ENCODE measurements around the gene CAMTA1. TPM values are rescaled to one million over a fixed set of nuclear protein-coding genes. Genes with fewer than 3 reads are reported as not detected.

Gene CAMTA1
- total RNA-seq, 3 donors from 2014 or later, result 73.4 to 114 (median 82.6) TPM

DNA sequence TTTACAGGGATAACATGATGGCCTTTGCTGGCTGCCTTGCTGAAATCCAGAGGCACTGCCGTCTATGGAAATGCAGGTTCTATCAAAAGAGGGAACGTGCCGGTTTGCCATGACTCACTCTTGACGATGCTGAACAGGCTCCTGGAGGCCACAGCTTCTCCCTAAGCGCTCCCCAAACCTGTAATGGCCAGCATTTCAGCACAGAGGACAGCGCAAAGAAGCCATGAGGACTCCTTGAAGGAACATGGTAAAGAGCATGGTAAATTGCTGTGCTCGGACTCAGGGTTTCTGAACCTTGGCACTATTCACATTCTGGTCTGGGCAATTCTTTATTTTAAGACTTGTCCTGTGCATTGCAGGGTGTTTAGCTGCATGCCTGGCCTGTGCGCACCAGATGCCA, 217.5 kb downstream of the CAMTA1 start:
- TF ChIP-seq, protein P1, sequence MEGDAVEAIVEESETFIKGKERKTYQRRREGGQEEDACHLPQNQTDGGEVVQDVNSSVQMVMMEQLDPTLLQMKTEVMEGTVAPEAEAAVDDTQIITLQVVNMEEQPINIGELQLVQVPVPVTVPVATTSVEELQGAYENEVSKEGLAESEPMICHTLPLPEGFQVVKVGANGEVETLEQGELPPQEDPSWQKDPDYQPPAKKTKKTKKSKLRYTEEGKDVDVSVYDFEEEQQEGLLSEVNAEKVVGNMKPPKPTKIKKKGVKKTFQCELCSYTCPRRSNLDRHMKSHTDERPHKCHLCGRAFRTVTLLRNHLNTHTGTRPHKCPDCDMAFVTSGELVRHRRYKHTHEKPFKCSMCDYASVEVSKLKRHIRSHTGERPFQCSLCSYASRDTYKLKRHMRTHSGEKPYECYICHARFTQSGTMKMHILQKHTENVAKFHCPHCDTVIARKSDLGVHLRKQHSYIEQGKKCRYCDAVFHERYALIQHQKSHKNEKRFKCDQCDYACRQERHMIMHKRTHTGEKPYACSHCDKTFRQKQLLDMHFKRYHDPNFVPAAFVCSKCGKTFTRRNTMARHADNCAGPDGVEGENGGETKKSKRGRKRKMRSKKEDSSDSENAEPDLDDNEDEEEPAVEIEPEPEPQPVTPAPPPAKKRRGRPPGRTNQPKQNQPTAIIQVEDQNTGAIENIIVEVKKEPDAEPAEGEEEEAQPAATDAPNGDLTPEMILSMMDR (IDR thresholded peaks at IDR 0.05), result no peak

DNA sequence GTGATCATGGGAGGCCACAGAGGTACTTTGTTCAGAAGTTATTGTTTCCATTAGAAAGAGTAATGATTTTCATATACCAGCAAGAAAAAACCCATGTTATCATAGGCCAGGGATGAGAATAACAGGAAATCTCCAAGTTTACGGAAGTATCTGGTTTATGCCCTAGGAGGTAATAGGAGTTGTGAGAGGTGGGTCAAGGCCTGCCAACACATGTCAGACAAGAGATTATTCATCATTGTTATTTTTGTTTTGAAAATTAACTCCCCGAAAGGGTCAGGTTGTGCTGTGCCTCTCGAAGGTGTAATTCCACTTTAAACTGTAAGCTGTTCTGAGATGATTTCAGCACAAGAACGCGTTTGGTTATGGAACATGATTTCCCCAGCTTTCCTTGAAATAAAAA, 218.4 kb downstream of the CAMTA1 start:
- no peak overlapping the region for H3K4me3 ChIP-seq
- intact Hi-C loops (cut with DNase I, micrococcal nuclease), result no loop called here
- TF ChIP-seq, protein P1 (IDR thresholded peaks at IDR 0.05), result no peak
- ATAC-seq, result no peak
- no peaks in the 10 kb centered on the region for H3K4me1 ChIP-seq (ENCODE audit: low read depth)
- no peaks in the 10 kb centered on the region for H3K9me3 ChIP-seq
- no peak for DNase-seq
- H3K36me3 ChIP-seq (ENCODE audit: low read depth), result no peaks in the 10 kb centered on the region

More for the DNA sequence above, 217.5 kb downstream of the CAMTA1 start:
- Histone ChIP-seq H3K36me3 (ENCODE audit: low read depth) (no peaks in the 10 kb centered on the region), H3K4me3 (no peak overlapping the region), H3K9me3 (no peaks in the 10 kb centered on the region), H3K4me1 (ENCODE audit: low read depth) (no peaks in the 10 kb centered on the region)
- ATAC-seq, result no peak
- no peak for DNase-seq
- intact Hi-C loops (cut with DNase I, micrococcal nuclease), result no loop called here

DNA sequence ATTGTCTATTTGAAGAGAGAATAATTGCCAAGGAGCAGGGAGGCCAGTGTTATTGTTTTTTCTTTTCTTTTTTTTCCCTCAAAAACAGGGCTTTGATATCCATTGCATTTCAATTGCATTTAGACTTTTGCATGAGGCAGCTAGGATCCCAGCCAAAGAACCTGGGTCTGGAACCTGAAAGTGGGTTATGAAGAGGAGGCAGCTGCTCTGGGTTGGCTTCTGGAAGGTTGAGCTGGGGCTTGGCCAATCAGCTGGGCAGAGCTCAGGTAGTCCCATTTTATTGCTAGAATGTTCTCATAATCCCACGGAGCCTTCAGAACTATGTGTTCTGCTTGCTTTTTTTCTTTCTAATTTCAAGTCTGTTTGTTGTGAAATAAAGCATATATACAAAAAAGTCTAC, 218.9 kb downstream of the CAMTA1 start:
- TF ChIP-seq, protein P1 (IDR thresholded peaks at IDR 0.05), result no peak
- DNase-seq, result no peak
- Histone ChIP-seq H3K9me3 (no peaks in the 10 kb centered on the region), H3K4me3 (no peak overlapping the region), H3K36me3 (ENCODE audit: low read depth) (no peaks in the 10 kb centered on the region), H3K4me1 (ENCODE audit: low read depth) (no peaks in the 10 kb centered on the region)
- ATAC-seq, result no peak
- intact Hi-C loops (cut with DNase I, micrococcal nuclease), result no loop called here

DNA sequence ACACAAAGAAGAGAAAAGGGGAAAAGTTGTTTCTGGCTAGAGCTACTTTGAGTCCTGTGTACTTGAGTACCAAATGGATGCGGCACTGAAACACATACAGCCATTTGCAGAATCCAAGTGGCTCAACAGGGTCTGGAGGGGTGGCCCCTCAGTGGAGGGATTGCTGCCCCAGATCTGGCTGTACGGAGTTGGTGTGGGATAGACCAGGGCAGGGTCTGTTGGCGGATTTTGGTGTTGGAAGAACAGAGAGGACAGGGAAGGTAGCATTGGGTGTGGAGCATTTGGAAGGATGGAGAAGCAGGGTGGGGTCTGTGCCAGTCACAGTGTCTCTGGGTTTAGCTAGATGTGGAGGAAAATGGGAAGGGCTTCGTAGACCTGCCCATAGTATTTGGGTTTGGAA, 220.5 kb downstream of the CAMTA1 start:
- DNase-seq, result no peak
- H3K36me3 ChIP-seq (ENCODE audit: low read depth), result no peaks in the 10 kb centered on the region
- no peaks in the 10 kb centered on the region for H3K9me3 ChIP-seq
- ATAC-seq, result no peak
- intact Hi-C loops (cut with DNase I, micrococcal nuclease), result no loop called here
- TF ChIP-seq, protein P1 (IDR thresholded peaks at IDR 0.05), result no peak
- no peaks in the 10 kb centered on the region for H3K4me1 ChIP-seq (ENCODE audit: low read depth)
- no peak overlapping the region for H3K4me3 ChIP-seq

DNA sequence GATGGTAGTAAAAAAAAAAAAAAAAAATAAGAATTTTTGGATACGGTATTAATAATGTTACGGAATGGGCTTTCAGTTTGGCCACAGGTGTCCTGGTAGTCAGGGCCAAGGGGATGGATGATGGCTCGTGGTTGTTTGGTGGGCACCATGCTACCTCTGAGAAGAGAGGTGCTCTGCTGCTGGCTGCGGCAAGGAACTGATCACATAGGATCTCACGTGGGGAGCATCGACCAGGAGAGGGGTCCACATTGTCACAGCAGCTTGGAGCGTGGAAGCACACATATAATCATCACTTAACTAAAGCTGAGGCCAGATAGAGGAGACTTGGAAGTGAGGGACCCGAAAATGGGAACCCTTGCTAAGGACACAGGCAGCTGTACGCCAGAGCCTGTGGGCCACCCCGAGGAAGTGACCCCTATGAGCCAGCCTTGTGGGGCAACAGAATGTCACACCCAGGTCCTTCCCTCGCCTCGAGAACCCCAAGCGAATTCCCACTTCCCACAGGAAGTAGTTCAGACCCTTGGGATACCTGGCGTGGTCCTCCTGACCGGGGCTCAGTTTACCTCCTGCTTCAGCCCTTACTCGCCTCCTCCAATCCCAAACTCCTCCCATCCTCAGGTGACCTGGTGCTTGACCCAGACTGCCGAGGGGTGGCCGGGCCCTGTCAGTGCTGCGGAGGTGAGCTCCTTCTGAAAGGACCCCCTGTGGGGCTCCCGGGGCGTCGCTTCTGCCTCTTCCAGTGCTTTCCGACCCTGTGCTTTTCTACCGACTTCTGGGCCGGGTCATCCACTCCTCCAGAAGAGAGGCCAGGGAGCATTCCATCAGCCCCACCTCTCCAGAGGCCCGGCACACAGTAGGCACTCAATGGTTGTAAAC, 222.0 kb downstream of the CAMTA1 start:
- H3K4me1 ChIP-seq (ENCODE audit: low read depth), result no peaks in the 10 kb centered on the region
- ATAC-seq (no peak), DNase-seq (no peak)
- no peaks in the 10 kb centered on the region for H3K9me3 ChIP-seq
- TF ChIP-seq, protein P1 (IDR thresholded peaks at IDR 0.05), result no peak
- no peak overlapping the region for H3K4me3 ChIP-seq
- intact Hi-C loops (cut with DNase I, micrococcal nuclease), result no loop called here
- no peaks in the 10 kb centered on the region for H3K36me3 ChIP-seq (ENCODE audit: low read depth)

Measured in mucosa of descending colon (tissue), 3 donors.